ENCODE results near the gene TPO. TPM values are rescaled to one million over a fixed set of nuclear protein-coding genes. Genes with fewer than 3 reads are reported as not detected.

Gene TPO
- total RNA-seq, 1 experiment from 2014 or later: not detected

- Histone ChIP-seq H4K20me1 (ENCODE audit: insufficient read depth) (no peaks in the 10 kb centered on the region), H3K4me1 (replicated peaks; ENCODE audit: insufficient read depth) (no peaks in the 10 kb centered on the region), H3K36me3 (ENCODE audit: low read depth) (no peaks in the 10 kb centered on the region), H3K4me3 (no peak overlapping the region), H3K4me2 (no peak overlapping the region), H3F3A (ENCODE audit: insufficient read depth, low read depth) (no peaks in the 10 kb centered on the region), H3K9me3 (ENCODE audit: insufficient read depth, low read depth) (no peaks in the 10 kb centered on the region), H3K79me2 (ENCODE audit: low read depth) (no peaks in the 10 kb centered on the region), H3K27ac (no peak overlapping the region), H3K9me2 (ENCODE audit: insufficient read depth) (no peaks in the 10 kb centered on the region), H3K27me3 (ENCODE audit: insufficient read depth, low read depth) (peaks cover 89% of the 10 kb centered on the region), H2AFZ (no peak overlapping the region)
- DNase-seq: no peak
- no TSS peak for BruUV-seq (replicated peaks)
- POLR2A ChIA-PET (ENCODE audit: unreplicated experiment): no interaction called here
- intact Hi-C loops (cut with micrococcal nuclease; ENCODE audit: unreplicated experiment): no loop called here
- CTCF ChIA-PET: no interaction called here
- TF ChIP-seq EZH2 (IDR thresholded peaks at IDR 0.05; ENCODE audit: low read depth) (no peak), CTCF (conservative IDR thresholded peaks at IDR 0.05) (no peak)
Observed at GRCh38 chr2:1405124-1405523, 8.1 kb upstream of the TPO start.

GRCh38 chr2:1405967-1406366 is 7.3 kb upstream of the TPO start:
- Histone ChIP-seq H3K27ac (no peak overlapping the region), H3K9me2 (ENCODE audit: insufficient read depth) (no peaks in the 10 kb centered on the region), H3K36me3 (ENCODE audit: low read depth) (no peaks in the 10 kb centered on the region), H3K9me3 (ENCODE audit: insufficient read depth, low read depth) (no peaks in the 10 kb centered on the region), H3K4me3 (no peak overlapping the region), H3K27me3 (ENCODE audit: insufficient read depth, low read depth) (peaks cover 90% of the 10 kb centered on the region), H3K4me1 (replicated peaks; ENCODE audit: insufficient read depth) (no peaks in the 10 kb centered on the region), H3K4me2 (no peak overlapping the region), H3K79me2 (ENCODE audit: low read depth) (no peaks in the 10 kb centered on the region), H3F3A (ENCODE audit: insufficient read depth, low read depth) (no peaks in the 10 kb centered on the region), H4K20me1 (ENCODE audit: insufficient read depth) (no peaks in the 10 kb centered on the region), H2AFZ (no peak overlapping the region)
- intact Hi-C loops (cut with micrococcal nuclease; ENCODE audit: unreplicated experiment): no loop called here
- ChIA-PET CTCF (no interaction called here), POLR2A (ENCODE audit: unreplicated experiment) (no interaction called here)
- no peak for DNase-seq
- BruUV-seq (replicated peaks): no TSS peak
- TF ChIP-seq EZH2 (IDR thresholded peaks at IDR 0.05; ENCODE audit: low read depth): no peak
- TF ChIP-seq CTCF (conservative IDR thresholded peaks at IDR 0.05): no peak

GRCh38 chr2:1406434-1406833 is 6.8 kb upstream of the TPO start:
- POLR2A ChIA-PET (ENCODE audit: unreplicated experiment): no interaction called here

More at GRCh38 chr2:1406434-1406833, 6.8 kb upstream of the TPO start:
- CTCF ChIA-PET: no interaction called here
- Histone ChIP-seq H3K27ac (no peak overlapping the region), H4K20me1 (ENCODE audit: insufficient read depth) (no peaks in the 10 kb centered on the region), H3K79me2 (ENCODE audit: low read depth) (no peaks in the 10 kb centered on the region), H3K4me1 (replicated peaks; ENCODE audit: insufficient read depth) (no peaks in the 10 kb centered on the region), H3K4me2 (no peak overlapping the region), H3K36me3 (ENCODE audit: low read depth) (no peaks in the 10 kb centered on the region), H3K27me3 (ENCODE audit: insufficient read depth, low read depth) (peaks cover 90% of the 10 kb centered on the region), H3K4me3 (no peak overlapping the region), H3K9me2 (ENCODE audit: insufficient read depth) (no peaks in the 10 kb centered on the region), H3F3A (ENCODE audit: insufficient read depth, low read depth) (no peaks in the 10 kb centered on the region), H2AFZ (no peak overlapping the region), H3K9me3 (ENCODE audit: insufficient read depth, low read depth) (no peaks in the 10 kb centered on the region)
- no peak for DNase-seq
- TF ChIP-seq CTCF (conservative IDR thresholded peaks at IDR 0.05): no peak
- no peak for TF ChIP-seq EZH2 (IDR thresholded peaks at IDR 0.05; ENCODE audit: low read depth)
- no TSS peak for BruUV-seq (replicated peaks)
- intact Hi-C loops (cut with micrococcal nuclease; ENCODE audit: unreplicated experiment): no loop called here
